OCI-LY1 (cell line): ENCODE measurements around the gene MILR1.

ENCODE experiments used
- CTCF ChIP-seq: fragments of 200-600 bp; sonication (generic), shearing (Covaris generic); IDR thresholded peaks from 2 replicates; pipeline ENCODE4 v1.5.1; 2017; ENCODE audit warnings: mild to moderate bottlenecking, antibody characterized with exemption, low read length, moderate library complexity, mixed read lengths
- EZH2 ChIP-seq: fragments of 200-600 bp; sonication (generic), shearing (Covaris generic); IDR thresholded peaks from 2 replicates; pipeline ENCODE4 v1.8.0; 2017; ENCODE audit warnings: borderline replicate concordance, mixed run types, mild to moderate bottlenecking, antibody characterized with exemption, low read length, moderate library complexity, mixed read lengths

GRCh38 chr17:64488301-64488700 is 39.4 kb downstream of the MILR1 start:
- no peak for TF ChIP-seq CTCF
- TF ChIP-seq EZH2: no peak
